ENCODE data around the gene PAQR4.

Gene PAQR4

DNA sequence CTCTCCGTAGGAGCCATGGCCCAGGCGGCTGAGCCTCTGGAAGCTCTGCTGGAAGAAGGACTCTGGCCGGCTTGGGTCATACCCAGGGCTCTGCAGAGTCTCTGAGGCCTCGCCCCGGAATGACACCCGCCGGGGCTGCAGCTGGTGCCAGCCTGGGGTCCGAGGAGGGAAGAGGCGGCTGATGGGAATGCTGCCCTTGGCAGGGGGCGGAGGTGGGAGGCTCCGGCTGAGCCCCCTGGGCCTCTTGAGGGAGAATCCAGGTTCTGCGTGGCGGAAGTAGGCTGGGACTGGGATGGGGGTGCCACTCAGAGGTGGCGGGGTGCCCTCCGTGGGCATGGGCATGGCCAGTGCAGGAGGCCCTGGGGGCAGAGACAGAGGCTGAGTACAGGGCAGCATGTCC lies 7.5 kb downstream of the PAQR4 start:
- FAIRE-seq (no peak), DNase-seq (ENCODE audit: extremely low spot score, insufficient read length, low read depth) (no peak)

DNA sequence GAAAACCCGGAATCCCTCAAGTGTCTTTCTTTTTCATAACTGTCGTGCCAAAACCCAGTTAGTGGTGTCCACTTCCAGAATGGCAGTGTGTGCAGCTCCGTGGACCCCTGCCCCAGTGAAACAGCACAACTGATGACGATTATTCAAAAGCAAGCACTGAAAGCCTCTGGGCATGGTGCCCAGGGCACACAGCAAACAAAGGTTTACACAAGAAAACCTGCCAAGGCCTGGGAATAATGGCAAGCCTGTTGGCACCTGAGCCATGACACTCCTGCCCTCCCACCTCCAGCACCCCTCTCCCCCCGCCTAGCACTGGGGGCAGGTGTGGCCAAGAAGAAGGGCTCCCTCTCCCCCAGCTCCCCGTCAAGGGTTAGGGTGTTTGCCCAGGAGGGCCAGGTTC lies 8.3 kb downstream of the PAQR4 start:
- DNase-seq (ENCODE audit: extremely low spot score, insufficient read length, low read depth) (no peak), FAIRE-seq (no peak)

DNA sequence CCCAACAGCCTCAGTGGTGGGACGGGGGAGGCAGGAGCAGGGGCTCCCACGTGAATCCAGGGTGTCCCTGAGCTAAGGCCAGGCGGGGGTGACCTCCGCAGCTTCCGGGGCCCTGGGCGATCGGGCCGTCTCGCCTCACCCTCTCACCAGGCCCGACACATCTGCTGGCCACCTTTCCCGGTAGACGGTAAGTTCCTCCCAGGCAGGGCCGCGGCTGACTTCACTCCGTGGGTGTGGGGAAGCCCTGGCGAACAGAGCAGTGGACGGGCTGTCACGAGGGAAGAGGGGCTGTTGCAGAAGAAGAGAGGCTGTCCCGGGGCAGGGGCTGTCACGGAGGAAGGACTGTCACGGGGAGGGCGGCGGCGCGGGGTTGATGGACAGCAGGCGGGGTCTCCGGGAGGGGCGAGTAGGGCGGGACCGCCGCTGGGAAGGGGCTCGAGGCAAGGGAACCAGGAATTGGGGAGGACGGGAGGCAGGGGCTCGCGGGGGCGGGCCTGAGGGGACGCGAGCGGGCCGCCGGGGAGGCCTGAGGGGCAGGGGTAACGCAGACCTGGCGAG lies 10.6 kb downstream of the PAQR4 start:
- DNase-seq (ENCODE audit: extremely low spot score, insufficient read length, low read depth) (no peak), FAIRE-seq (no peak)

DNA sequence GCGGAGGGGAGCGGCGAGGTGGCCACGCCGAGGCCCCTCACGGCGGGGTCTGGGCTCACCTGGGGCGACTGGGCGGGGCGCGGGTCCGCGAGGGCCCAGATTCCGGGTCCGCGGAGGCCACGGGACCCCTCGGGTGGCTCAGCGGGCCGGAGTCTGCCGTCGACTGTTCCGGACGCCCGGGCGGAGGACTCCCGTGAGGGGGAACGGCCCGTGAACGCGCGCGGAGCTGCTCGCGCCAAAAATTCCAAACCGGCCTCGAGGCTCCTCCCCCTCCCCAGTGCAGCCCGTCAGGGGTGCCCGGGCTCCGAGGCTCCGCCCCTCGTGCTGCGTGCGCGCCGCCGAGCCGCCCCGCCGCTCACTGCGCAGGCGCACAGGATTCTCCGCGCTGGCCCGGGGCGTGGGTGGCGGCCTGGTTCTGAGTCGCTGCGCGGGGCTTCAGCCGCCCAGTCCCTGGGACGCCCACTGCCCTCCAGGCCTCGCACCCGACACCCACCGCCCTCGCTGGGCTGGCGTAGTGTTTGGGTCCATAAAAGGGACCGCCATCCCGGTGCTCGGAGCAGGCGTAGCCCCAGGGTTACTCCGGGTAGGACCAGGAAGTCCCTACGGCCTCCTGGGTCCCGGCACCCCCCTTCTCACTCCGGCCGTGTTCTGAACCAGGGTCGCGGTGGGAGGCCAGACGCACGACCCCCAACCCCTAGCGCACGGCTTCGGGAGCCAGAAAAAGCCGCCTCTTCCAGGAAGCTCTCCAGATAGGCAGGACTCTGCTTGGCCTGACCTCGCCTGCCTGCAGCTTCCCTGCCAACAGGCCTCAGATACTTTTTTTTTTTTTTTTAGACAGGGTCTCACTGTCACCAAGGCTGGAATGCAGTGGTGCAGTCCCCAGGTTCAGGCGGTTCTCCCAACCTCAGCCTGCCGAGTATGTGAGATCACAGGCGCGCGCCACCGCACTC lies 11.4 kb downstream of the PAQR4 start, which contains the start of gene PKMYT1:
PKMYT1 (minus strand) TSS at position 220 of the 950 bp plus-strand sequence. CDS start 789 bp downstream, outside the sequence.
- peak; percentile 100 for DNase-seq (ENCODE audit: extremely low spot score, insufficient read length, low read depth)
- peak; percentile 87 for FAIRE-seq

GRCh38 chr16:2981177-2981898 lies 12.2 kb downstream of the PAQR4 start:
- DNase-seq (ENCODE audit: extremely low spot score, insufficient read length, low read depth) (no peak), FAIRE-seq (no peak)

DNA sequence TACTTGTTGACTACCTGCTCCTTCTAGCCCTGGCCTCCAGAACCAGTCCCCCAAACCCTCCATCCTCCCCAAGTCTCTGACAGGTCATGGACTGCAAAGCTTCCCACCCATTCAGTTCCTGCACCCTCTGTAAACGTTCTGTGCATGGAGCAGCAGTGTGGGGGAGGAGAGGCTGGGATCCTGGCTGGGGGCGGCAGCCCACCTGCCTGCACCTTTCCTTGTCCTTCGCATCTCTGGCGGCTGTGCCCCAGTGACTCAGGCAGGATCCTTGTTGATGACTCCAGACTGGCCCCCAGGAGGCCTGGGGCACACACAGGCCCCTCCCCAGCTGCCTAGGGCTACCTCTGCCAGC lies 12.7 kb downstream of the PAQR4 start:
- no peak for FAIRE-seq
- no peak for DNase-seq (ENCODE audit: extremely low spot score, insufficient read length, low read depth)

DNA sequence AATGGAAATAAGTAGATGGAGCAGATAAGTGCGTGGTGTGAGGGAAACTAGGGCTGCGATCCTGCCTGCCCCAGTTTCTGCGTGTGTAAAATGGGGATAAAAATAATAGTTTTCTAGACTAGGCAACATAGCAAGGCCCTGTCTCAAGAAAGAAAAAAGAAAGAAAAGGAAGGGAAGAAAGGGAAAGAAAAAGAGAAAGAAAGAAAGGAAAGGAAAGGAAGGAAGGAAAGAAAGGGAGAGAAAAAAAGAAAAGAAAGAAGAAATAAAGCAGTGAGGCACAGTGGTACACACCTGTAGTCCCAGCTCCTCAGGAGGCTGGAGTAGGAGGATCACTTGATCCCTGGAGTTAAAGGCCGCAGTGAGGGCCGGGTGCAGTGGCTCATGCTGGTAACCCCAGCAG lies 13.3 kb downstream of the PAQR4 start:
- no peak for FAIRE-seq
- no peak for DNase-seq (ENCODE audit: extremely low spot score, insufficient read length, low read depth)

- FAIRE-seq, result peak; percentile 73
- DNase-seq (ENCODE audit: extremely low spot score, insufficient read length, low read depth), result peak; percentile 76
These were observed 14.6 kb downstream of the PAQR4 start for GRCh38 chr16:2983706-2984136.

GRCh38 chr16:2985462-2985861 lies 16.3 kb downstream of the PAQR4 start:
- DNase-seq (ENCODE audit: extremely low spot score, insufficient read length, low read depth), result no peak
- FAIRE-seq, result no peak

DNA sequence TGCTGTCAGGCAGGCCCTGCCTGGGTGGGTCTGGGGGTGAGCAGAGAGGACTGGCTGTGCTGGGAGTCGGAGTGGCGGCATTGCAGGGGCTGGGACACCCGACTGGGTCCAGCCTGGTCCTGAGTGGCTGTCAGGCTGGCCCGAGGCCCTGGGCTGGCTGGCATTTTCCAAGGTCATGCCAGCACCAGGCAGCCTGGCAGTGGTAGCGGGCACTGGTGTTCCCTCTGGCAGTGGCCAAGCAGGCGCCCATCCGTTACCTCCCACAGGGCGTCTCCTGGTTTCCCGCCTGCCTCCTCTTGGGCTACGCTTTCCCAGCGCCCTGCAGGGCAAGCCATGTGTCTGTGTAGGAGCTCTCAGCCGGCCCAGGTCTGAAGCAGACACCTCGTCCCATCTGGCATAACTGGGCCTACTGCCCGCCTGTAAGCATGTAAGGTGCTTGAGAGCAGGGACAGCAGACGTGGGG lies 16.8 kb downstream of the PAQR4 start:
- no peak for FAIRE-seq
- no peak for DNase-seq (ENCODE audit: extremely low spot score, insufficient read length, low read depth)

DNA sequence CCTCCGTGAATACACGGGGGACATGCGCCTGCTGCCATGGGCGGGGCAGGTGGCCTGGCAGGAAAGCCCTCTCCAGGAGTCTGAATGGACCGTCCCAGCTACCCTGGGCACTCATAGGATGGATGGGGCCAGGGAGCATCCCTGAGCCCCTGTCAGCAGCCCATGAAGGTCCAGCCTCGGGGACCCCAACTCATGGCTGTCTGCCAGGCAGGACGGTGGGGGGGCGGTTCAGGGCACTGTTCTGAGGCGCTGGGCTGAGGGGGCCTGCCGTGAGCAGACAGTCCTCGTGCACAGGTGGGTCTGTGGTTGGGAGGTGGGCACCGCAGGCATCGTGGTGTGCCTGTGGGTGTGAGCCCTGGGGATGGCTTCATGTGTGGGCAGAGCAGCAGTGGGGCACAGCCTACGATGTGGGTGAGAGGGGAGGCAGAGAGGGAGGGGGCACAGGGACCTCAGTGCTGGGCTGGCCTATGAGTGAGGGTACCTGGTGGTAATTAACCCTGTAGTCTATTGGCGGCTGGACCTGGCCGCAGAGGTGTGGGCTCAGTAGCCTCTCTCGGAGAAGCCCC lies 17.6 kb downstream of the PAQR4 start:
- FAIRE-seq, result no peak
- no peak for DNase-seq (ENCODE audit: extremely low spot score, insufficient read length, low read depth)

DNA sequence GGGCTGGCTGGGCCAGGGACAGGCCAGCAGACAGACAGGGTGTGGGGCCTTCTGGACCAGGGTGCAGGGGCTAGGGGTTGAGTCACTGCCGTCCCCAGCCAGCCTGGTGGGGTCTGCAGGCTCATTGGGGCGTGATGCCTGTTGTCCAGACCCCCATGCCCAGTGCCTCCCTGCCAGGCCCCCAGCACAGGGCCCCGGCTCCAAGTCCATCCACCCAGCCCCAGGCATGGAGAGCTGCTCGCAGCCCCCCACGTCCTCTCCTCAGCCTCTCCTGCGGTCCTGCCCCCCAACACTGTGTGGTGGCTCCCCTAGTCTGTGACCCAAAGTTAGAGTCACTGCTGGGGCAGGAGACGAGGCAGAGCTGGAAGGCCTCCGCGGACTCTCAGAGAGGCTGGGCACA lies 18.1 kb downstream of the PAQR4 start:
- FAIRE-seq (no peak), DNase-seq (ENCODE audit: extremely low spot score, insufficient read length, low read depth) (no peak)

DNA sequence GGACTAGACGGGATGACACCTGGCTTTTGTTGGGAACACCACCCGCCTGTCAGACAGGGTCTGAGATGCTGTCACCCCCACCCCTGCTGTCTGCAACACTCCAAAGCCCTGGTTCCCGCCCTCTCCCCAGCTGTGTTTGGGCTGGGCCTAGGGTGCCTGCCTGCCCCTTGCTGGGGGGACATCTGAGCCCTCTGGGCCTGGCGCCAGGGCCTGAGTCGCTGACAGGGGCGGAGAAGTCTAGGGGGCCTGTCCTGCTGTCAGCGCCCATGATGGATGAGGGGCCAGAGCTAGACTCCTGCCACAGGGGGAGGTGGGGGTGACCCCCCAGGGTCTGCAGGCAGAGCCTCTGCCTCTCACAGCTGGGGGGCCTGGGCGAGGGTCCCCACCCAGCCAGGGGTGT lies 18.7 kb downstream of the PAQR4 start:
- FAIRE-seq, result no peak
- DNase-seq (ENCODE audit: extremely low spot score, insufficient read length, low read depth), result no peak

GRCh38 chr16:2988590-2989099 lies 19.5 kb downstream of the PAQR4 start:
- DNase-seq (ENCODE audit: extremely low spot score, insufficient read length, low read depth), result no peak
- no peak for FAIRE-seq

- DNase-seq (ENCODE audit: extremely low spot score, insufficient read length, low read depth) (no peak), FAIRE-seq (no peak)
These were observed 21.7 kb downstream of the PAQR4 start for GRCh38 chr16:2990891-2991290.

- DNase-seq (ENCODE audit: extremely low spot score, insufficient read length, low read depth), result no peak
- FAIRE-seq, result no peak
These were observed 22.6 kb downstream of the PAQR4 start for GRCh38 chr16:2991566-2992261.

DNA sequence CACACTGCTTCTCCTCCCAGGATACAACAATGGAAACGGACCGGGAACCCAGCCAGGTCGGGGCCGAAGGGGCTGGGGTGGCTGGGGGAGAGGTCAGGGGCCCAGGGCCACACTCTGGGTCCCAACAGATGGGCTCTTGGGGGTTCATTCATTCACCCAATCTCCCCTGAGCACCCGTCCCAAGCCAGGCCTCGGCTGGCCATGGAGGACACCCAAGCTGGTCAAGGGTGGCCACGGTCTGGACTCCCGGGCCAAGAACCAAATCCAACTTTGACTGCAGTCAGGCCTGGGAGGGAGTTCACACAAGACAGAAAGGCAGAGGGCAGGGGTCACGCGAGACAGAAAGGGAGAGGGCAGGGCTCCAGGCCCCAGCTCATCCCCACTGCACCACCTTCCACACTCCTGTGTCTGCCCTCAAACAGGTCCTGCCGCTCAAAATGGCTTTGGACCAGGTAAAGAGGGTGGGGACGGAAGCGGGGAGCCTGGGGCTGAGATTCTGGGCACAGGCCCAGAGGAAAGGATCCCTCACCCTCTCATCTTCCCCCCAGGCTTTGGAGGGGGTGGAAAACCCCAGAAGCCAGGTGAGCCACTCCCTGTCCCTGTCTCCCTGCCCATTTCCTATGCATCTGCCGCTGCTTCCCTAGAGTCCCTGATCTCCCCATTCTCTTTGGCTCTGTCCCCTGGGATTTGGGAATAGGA lies 23.4 kb downstream of the PAQR4 start:
- no peak for FAIRE-seq
- no peak for DNase-seq (ENCODE audit: extremely low spot score, insufficient read length, low read depth)

GRCh38 chr16:2996298-2996697 lies 27.1 kb downstream of the PAQR4 start:
- DNase-seq (ENCODE audit: extremely low spot score, insufficient read length, low read depth), result no peak
- no peak for FAIRE-seq

DNA sequence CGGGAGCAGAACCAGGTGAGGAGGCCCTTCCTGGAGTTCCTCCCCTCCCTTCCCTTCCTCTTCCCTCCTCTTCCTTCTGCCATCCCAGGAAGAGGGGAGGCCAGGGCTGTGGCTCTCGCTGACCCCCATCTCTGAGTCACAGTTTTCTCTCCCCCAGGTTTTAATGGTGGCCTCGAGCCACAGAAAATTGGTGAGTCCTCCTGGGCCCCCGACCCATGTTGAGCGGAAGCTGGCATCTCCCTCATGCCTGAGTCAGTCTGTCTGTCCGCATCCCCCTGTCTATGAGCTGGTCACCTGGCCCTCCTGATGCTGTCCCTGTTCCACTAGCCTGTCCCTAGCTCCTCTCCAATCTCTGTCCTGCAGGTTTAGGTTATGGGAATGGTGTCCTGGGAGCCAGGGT lies 30.8 kb downstream of the PAQR4 start:
- no peak for FAIRE-seq

More for the DNA sequence above, 30.8 kb downstream of the PAQR4 start:
- no peak for DNase-seq (ENCODE audit: extremely low spot score, insufficient read length, low read depth)

Measured in GM18507 (cell line).